Parathyroid adenoma (tissue), 2 donors: ENCODE data around the gene CFAP77.

Source experiments
- H2AFZ ChIP-seq: fragments of 300-600 bp; sonication (generic); one replicate; pipeline ENCODE4 v1.7.0; 2017; ENCODE audit warnings: antibody characterized with exemption, mild to moderate bottlenecking
- H3K27ac ChIP-seq: fragments of 300-600 bp; sonication (generic); one replicate; pipeline ENCODE4 v1.7.0; 2017
- H3K27me3 ChIP-seq: fragments of 300-600 bp; sonication (generic); one replicate; pipeline ENCODE4 v1.7.0; 2017; ENCODE audit warnings: low read length; ENCODE audit not compliant: control insufficient read depth, insufficient read depth
- H3K36me3 ChIP-seq: fragments of 300-600 bp; sonication (generic); one replicate; pipeline ENCODE4 v1.7.0; 2017; ENCODE audit warnings: low read length; ENCODE audit not compliant: control insufficient read depth, insufficient read depth
- H3K4me1 ChIP-seq: fragments of 300-600 bp; sonication (generic); one replicate; pipeline ENCODE4 v1.7.0; 2017; ENCODE audit warnings: control low read depth
- H3K4me2 ChIP-seq: fragments of 300-600 bp; sonication (generic); one replicate; pipeline ENCODE4 v1.7.0; 2017; ENCODE audit warnings: low read length
- H3K4me3 ChIP-seq: fragments of 300-600 bp; sonication (generic); one replicate; pipeline ENCODE4 v1.7.0; 2017; ENCODE audit warnings: low read depth, low read length
- H3K79me2 ChIP-seq: fragments of 300-600 bp; sonication (generic); one replicate; pipeline ENCODE4 v1.7.0; 2017; ENCODE audit warnings: control low read depth
- H3K9ac ChIP-seq: fragments of 300-600 bp; sonication (generic); one replicate; pipeline ENCODE4 v1.7.0; 2017; ENCODE audit warnings: mild to moderate bottlenecking
- H3K9me3 ChIP-seq: fragments of 300-600 bp; sonication (generic); one replicate; pipeline ENCODE4 v1.7.0; 2017; ENCODE audit warnings: low read length; ENCODE audit not compliant: control insufficient read depth
- TF ChIP-seq, protein P1 (sequence below): fragments of 300-600 bp; sonication (generic); IDR thresholded peaks from one replicate; pipeline ENCODE4 v1.7.0; 2017; ENCODE audit warnings: antibody characterized with exemption, mild to moderate bottlenecking
- donor health status: primary hyperparathyroidism.

The CFAP77 gene

DNA sequence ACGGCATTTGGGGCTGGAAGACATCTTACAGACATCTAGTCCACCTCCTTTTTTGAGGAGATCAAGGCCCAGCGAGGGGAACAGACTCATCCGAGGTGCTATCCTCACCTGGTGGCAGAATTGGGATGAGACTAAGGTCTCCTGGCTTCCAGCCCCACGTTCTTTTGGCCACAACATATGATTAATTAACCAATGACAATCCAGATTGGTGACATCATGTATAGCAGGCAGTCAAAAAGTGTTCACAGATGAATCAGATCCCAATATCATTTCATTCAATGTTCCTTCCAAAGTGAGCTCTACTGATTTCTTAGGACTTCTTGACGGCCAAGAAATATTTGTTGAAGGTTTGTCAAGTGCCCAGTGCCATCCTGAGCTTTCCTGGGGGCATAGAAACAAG lies 3.9 kb downstream of the CFAP77 start:
- H3K9ac ChIP-seq, result no peak overlapping the region
- H3K4me2 ChIP-seq, result no peak overlapping the region
- TF ChIP-seq, protein P1, sequence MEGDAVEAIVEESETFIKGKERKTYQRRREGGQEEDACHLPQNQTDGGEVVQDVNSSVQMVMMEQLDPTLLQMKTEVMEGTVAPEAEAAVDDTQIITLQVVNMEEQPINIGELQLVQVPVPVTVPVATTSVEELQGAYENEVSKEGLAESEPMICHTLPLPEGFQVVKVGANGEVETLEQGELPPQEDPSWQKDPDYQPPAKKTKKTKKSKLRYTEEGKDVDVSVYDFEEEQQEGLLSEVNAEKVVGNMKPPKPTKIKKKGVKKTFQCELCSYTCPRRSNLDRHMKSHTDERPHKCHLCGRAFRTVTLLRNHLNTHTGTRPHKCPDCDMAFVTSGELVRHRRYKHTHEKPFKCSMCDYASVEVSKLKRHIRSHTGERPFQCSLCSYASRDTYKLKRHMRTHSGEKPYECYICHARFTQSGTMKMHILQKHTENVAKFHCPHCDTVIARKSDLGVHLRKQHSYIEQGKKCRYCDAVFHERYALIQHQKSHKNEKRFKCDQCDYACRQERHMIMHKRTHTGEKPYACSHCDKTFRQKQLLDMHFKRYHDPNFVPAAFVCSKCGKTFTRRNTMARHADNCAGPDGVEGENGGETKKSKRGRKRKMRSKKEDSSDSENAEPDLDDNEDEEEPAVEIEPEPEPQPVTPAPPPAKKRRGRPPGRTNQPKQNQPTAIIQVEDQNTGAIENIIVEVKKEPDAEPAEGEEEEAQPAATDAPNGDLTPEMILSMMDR, result no peak
- H3K36me3 ChIP-seq, result no peaks in the 10 kb centered on the region
- H3K27me3 ChIP-seq, result no peaks in the 10 kb centered on the region
- H3K9me3 ChIP-seq, result no peaks in the 10 kb centered on the region
- peaks cover 2% of the 10 kb centered on the region for H3K4me1 ChIP-seq
- no peaks in the 10 kb centered on the region for H3K79me2 ChIP-seq
- no peak overlapping the region for H3K4me3 ChIP-seq
- no peak overlapping the region for H3K27ac ChIP-seq
- no peak overlapping the region for H2AFZ ChIP-seq

- Histone ChIP-seq H3K4me2 (no peak overlapping the region), H3K4me3 (no peak overlapping the region), H2AFZ (no peak overlapping the region), H3K36me3 (no peaks in the 10 kb centered on the region), H3K79me2 (no peaks in the 10 kb centered on the region), H3K27ac (no peak overlapping the region), H3K4me1 (peaks cover 2% of the 10 kb centered on the region), H3K27me3 (no peaks in the 10 kb centered on the region), H3K9me3 (no peaks in the 10 kb centered on the region), H3K9ac (no peak overlapping the region)
- TF ChIP-seq, protein P1, result no peak
These were observed 4.7 kb downstream of the CFAP77 start for GRCh38 chr9:132414731-132415130.

DNA sequence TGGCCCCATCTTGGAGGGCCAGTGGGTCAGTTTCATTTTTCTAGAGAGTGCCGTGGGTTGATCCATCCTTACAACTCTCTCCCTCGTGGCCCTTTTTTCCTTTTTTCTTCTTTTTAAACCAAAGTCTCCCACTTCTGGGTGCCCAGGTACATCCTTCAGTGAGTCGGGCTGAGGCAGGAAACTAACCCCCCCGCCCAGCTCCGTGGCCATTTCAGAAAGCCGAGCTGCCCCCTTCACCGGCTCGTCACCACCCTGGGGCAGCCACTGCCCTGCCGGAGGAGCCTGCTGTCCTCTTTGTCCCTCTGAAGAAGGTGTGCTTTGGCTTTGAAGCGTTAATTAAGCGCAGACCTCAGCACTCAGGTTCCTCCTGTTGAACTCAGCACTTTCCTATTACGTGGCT lies 5.2 kb downstream of the CFAP77 start:
- peaks cover 2% of the 10 kb centered on the region for H3K4me1 ChIP-seq
- H3K9ac ChIP-seq, result no peak overlapping the region
- no peaks in the 10 kb centered on the region for H3K79me2 ChIP-seq
- no peak overlapping the region for H3K4me2 ChIP-seq
- peak overlapping the region; percentile 38 for H2AFZ ChIP-seq
- H3K36me3 ChIP-seq, result no peaks in the 10 kb centered on the region
- TF ChIP-seq, protein P1, result no peak
- no peak overlapping the region for H3K27ac ChIP-seq
- no peak overlapping the region for H3K4me3 ChIP-seq
- no peaks in the 10 kb centered on the region for H3K9me3 ChIP-seq
- H3K27me3 ChIP-seq, result no peaks in the 10 kb centered on the region

DNA sequence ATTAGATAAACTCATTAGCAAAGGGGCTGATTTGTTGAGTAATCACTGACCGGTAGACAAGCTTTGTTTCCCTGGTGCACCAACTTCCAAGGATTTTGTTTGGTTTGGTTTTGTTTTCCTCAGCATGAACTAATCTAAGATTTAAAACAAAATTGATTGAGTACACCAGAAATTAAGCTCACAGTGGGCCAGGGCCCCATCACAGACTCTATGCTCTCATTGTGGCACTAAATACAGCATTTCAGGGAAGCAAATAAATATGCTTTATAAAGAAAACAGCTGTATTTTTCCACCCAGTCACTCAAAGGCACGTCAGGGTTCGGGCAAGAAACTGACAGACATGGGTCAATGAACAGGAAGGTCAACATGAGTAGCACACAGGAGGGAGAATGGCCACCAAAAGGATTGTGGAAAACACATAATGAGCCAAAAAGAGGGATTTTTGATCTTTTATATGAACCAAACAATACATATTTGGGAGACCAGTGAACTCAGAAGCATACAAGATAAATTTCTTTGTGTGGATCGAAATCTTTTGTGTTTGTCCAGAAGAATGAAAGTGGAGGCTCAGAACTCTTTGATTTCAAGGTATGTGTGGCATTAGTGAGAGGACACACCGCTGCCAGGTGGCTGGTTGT lies 8.8 kb downstream of the CFAP77 start:
- Histone ChIP-seq H3K79me2 (no peaks in the 10 kb centered on the region), H3K4me1 (no peaks in the 10 kb centered on the region), H3K9me3 (no peaks in the 10 kb centered on the region), H3K36me3 (no peaks in the 10 kb centered on the region), H3K4me3 (no peak overlapping the region), H3K27ac (no peak overlapping the region), H3K4me2 (no peak overlapping the region), H3K27me3 (no peaks in the 10 kb centered on the region), H2AFZ (no peak overlapping the region), H3K9ac (no peak overlapping the region)
- TF ChIP-seq, protein P1, result no peak

DNA sequence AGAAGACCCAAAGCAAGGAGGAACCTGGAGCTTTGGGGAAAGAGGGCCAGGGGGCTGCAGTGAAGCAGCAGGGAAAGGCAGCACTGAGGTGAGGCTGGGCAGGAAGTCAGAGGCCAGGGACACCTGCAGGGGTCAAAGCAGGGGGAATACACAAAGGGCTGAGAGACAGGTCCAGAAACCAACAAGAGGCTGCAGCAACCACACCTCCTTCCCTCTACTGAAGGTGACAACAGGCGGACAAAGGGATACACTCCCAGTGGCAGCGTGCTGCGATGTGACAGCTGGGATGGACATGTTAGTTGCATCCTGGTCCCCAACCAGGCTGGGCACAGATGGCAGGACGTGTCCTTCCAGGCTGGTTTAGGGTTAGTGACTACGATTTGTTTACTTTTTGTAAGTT lies 12.6 kb downstream of the CFAP77 start:
- no peaks in the 10 kb centered on the region for H3K9me3 ChIP-seq
- H2AFZ ChIP-seq, result no peak overlapping the region
- no peaks in the 10 kb centered on the region for H3K36me3 ChIP-seq
- H3K4me2 ChIP-seq, result no peak overlapping the region
- H3K79me2 ChIP-seq, result no peaks in the 10 kb centered on the region
- no peaks in the 10 kb centered on the region for H3K4me1 ChIP-seq
- H3K9ac ChIP-seq, result no peak overlapping the region
- no peak overlapping the region for H3K27ac ChIP-seq
- TF ChIP-seq, protein P1, result no peak
- H3K4me3 ChIP-seq, result no peak overlapping the region
- no peaks in the 10 kb centered on the region for H3K27me3 ChIP-seq
